NCI-H2107 treated with DMSO at 0.1 percent for 48 hours (cell line): ENCODE data around the gene MEGF11.

Source experiments
- DNase-seq: peaks from one replicate; lab custom pipeline; 2025; ENCODE audit not compliant: unreplicated experiment; lab: John Stamatoyannopoulos, UW

MEGF11 gene

GRCh38 chr15:65956307-65956706 is 297.2 kb downstream of the MEGF11 start:
- DNase-seq = peak; percentile 29

GRCh38 chr15:65954289-65954741 is 299.2 kb downstream of the MEGF11 start:
- DNase-seq = peak; percentile 64

GRCh38 chr15:65953622-65954021 is 299.9 kb downstream of the MEGF11 start:
- DNase-seq = no peak

GRCh38 chr15:65952391-65953053 is 301.0 kb downstream of the MEGF11 start:
- no peak for DNase-seq

GRCh38 chr15:65951007-65951406 is 302.5 kb downstream of the MEGF11 start:
- DNase-seq = no peak

- DNase-seq = no peak
Observed at GRCh38 chr15:65949491-65949890, 304.1 kb downstream of the MEGF11 start.

GRCh38 chr15:65949011-65949410 is 304.5 kb downstream of the MEGF11 start:
- DNase-seq = no peak

- DNase-seq = no peak
Observed at GRCh38 chr15:65948383-65948782, 305.2 kb downstream of the MEGF11 start.

GRCh38 chr15:65947041-65947440 is 306.5 kb downstream of the MEGF11 start:
- DNase-seq = no peak

GRCh38 chr15:65945616-65946015 is 307.9 kb downstream of the MEGF11 start:
- DNase-seq = no peak

GRCh38 chr15:65944404-65944803 is 309.1 kb downstream of the MEGF11 start:
- DNase-seq = no peak

GRCh38 chr15:65942436-65942835 is 311.1 kb downstream of the MEGF11 start:
- DNase-seq = no peak

- no peak for DNase-seq
Observed at GRCh38 chr15:65940618-65940909, 313.0 kb downstream of the MEGF11 start.

- peak; percentile 32 for DNase-seq
Observed at GRCh38 chr15:65939901-65940617, 313.5 kb downstream of the MEGF11 start.

GRCh38 chr15:65938604-65939003 is 314.9 kb downstream of the MEGF11 start:
- no peak for DNase-seq

GRCh38 chr15:65937476-65937875 is 316.1 kb downstream of the MEGF11 start:
- no peak for DNase-seq

GRCh38 chr15:65937054-65937453 is 316.5 kb downstream of the MEGF11 start:
- DNase-seq = no peak

GRCh38 chr15:65936282-65936681 is 317.3 kb downstream of the MEGF11 start:
- no peak for DNase-seq

- DNase-seq = no peak
Observed at GRCh38 chr15:65935391-65935790, 318.2 kb downstream of the MEGF11 start.

- DNase-seq = no peak
Observed at GRCh38 chr15:65931221-65931620, 322.3 kb downstream of the MEGF11 start.

GRCh38 chr15:65930134-65930533 is 323.4 kb downstream of the MEGF11 start:
- DNase-seq = peak; percentile 84

GRCh38 chr15:65929573-65929972 is 324.0 kb downstream of the MEGF11 start:
- no peak for DNase-seq

- no peak for DNase-seq
Observed at GRCh38 chr15:65927545-65927944, 326.0 kb downstream of the MEGF11 start.
